GM12865 (cell line): Measurements from ENCODE around the gene OTUB2.
A peak's percentile ranks its signal among the peaks of the same experiment; 100 is the strongest.

Experiments used
- DNase-seq: peaks from one replicate; pipeline ENCODE4 v3.0.0; 2010; ENCODE audit warnings: low read depth
- H3K4me3 ChIP-seq: 2 replicates; pipeline ENCODE4 v1.5.1; 2011; ENCODE audit warnings: mild to moderate bottlenecking, low read depth, low read length, control low read depth
- CTCF ChIP-seq: IDR thresholded peaks from 2 replicates; pipeline ENCODE4 v1.5.1; 2011; ENCODE audit warnings: low read length, control low read depth, low read depth, inconsistent platforms; ENCODE audit not compliant: insufficient read depth; ENCODE audit errors: missing control alignments

Gene OTUB2

GRCh38 chr14:94001016-94001415 lies 25.1 kb upstream of the OTUB2 start:
- no peak for DNase-seq
- no peak overlapping the region for H3K4me3 ChIP-seq
- no peak for TF ChIP-seq CTCF

GRCh38 chr14:94001501-94002396 lies 24.4 kb upstream of the OTUB2 start:
- TF ChIP-seq CTCF: peak; percentile 99
- no peak overlapping the region for H3K4me3 ChIP-seq
- DNase-seq: peak; percentile 75

GRCh38 chr14:94003397-94003796 lies 22.7 kb upstream of the OTUB2 start:
- TF ChIP-seq CTCF: no peak

GRCh38 chr14:94004015-94004414 lies 22.1 kb upstream of the OTUB2 start:
- TF ChIP-seq CTCF: no peak
- no peak for DNase-seq
- no peak overlapping the region for H3K4me3 ChIP-seq

More at GRCh38 chr14:94003397-94003796, 22.7 kb upstream of the OTUB2 start:
- H3K4me3 ChIP-seq: no peak overlapping the region
- DNase-seq: no peak

GRCh38 chr14:94005324-94006073 lies 20.6 kb upstream of the OTUB2 start:
- H3K4me3 ChIP-seq: no peak overlapping the region
- peak; percentile 45 for DNase-seq
- TF ChIP-seq CTCF: peak; percentile 58

- no peak for TF ChIP-seq CTCF
- H3K4me3 ChIP-seq: no peak overlapping the region
- no peak for DNase-seq
Observed at GRCh38 chr14:94008234-94008633, 17.9 kb upstream of the OTUB2 start.
